ENCODE measurements around the gene CRTC3. TPM values are rescaled to one million over a fixed set of nuclear protein-coding genes. Genes with fewer than 3 reads are reported as not detected.

The CRTC3 gene
- total RNA-seq, 1 donor = 58.2 TPM

- Histone ChIP-seq H3K4me3 (ENCODE audit: low read length) (no peak overlapping the region), H3K4me1 (ENCODE audit: insufficient read depth, low read length) (peaks cover 12% of the 10 kb centered on the region), H3K9me3 (ENCODE audit: low read depth, low read length) (no peaks in the 10 kb centered on the region), H3K27me3 (ENCODE audit: insufficient read depth, low read length) (no peaks in the 10 kb centered on the region)
Measured at GRCh38 chr15:90603893-90604292, 74.2 kb downstream of the CRTC3 start.

- no peaks in the 10 kb centered on the region for H3K27me3 ChIP-seq (ENCODE audit: insufficient read depth, low read length)
Measured at GRCh38 chr15:90606641-90607040, 76.9 kb downstream of the CRTC3 start.

GRCh38 chr15:90607361-90607760 is 77.6 kb downstream of the CRTC3 start:
- Histone ChIP-seq H3K4me3 (ENCODE audit: low read length) (no peak overlapping the region), H3K4me1 (ENCODE audit: insufficient read depth, low read length) (no peaks in the 10 kb centered on the region), H3K27me3 (ENCODE audit: insufficient read depth, low read length) (no peaks in the 10 kb centered on the region), H3K9me3 (ENCODE audit: low read depth, low read length) (no peaks in the 10 kb centered on the region)

More at GRCh38 chr15:90606641-90607040, 76.9 kb downstream of the CRTC3 start:
- Histone ChIP-seq H3K4me1 (ENCODE audit: insufficient read depth, low read length) (no peaks in the 10 kb centered on the region), H3K9me3 (ENCODE audit: low read depth, low read length) (no peaks in the 10 kb centered on the region), H3K4me3 (ENCODE audit: low read length) (no peak overlapping the region)

GRCh38 chr15:90609242-90610180 is 79.8 kb downstream of the CRTC3 start:
- H3K9me3 ChIP-seq (ENCODE audit: low read depth, low read length) = no peaks in the 10 kb centered on the region
- H3K4me1 ChIP-seq (ENCODE audit: insufficient read depth, low read length) = peaks cover 2% of the 10 kb centered on the region
- H3K4me3 ChIP-seq (ENCODE audit: low read length) = no peak overlapping the region
- no peaks in the 10 kb centered on the region for H3K27me3 ChIP-seq (ENCODE audit: insufficient read depth, low read length)

GRCh38 chr15:90610190-90610589 is 80.5 kb downstream of the CRTC3 start:
- Histone ChIP-seq H3K4me1 (ENCODE audit: insufficient read depth, low read length) (peaks cover 4% of the 10 kb centered on the region), H3K27me3 (ENCODE audit: insufficient read depth, low read length) (no peaks in the 10 kb centered on the region)

GRCh38 chr15:90611157-90611556 is 81.4 kb downstream of the CRTC3 start:
- Histone ChIP-seq H3K4me1 (ENCODE audit: insufficient read depth, low read length) (peaks cover 4% of the 10 kb centered on the region), H3K27me3 (ENCODE audit: insufficient read depth, low read length) (no peaks in the 10 kb centered on the region), H3K4me3 (ENCODE audit: low read length) (no peak overlapping the region), H3K9me3 (ENCODE audit: low read depth, low read length) (no peaks in the 10 kb centered on the region)

More at GRCh38 chr15:90610190-90610589, 80.5 kb downstream of the CRTC3 start:
- no peaks in the 10 kb centered on the region for H3K9me3 ChIP-seq (ENCODE audit: low read depth, low read length)
- no peak overlapping the region for H3K4me3 ChIP-seq (ENCODE audit: low read length)

GRCh38 chr15:90617171-90617570 is 87.4 kb downstream of the CRTC3 start:
- Histone ChIP-seq H3K4me3 (ENCODE audit: low read length) (no peak overlapping the region), H3K27me3 (ENCODE audit: insufficient read depth, low read length) (no peaks in the 10 kb centered on the region), H3K4me1 (ENCODE audit: insufficient read depth, low read length) (peaks cover 21% of the 10 kb centered on the region), H3K9me3 (ENCODE audit: low read depth, low read length) (no peaks in the 10 kb centered on the region)

GRCh38 chr15:90617668-90618097 is 88.0 kb downstream of the CRTC3 start:
- Histone ChIP-seq H3K27me3 (ENCODE audit: insufficient read depth, low read length) (no peaks in the 10 kb centered on the region), H3K4me3 (ENCODE audit: low read length) (no peak overlapping the region), H3K4me1 (ENCODE audit: insufficient read depth, low read length) (peaks cover 21% of the 10 kb centered on the region), H3K9me3 (ENCODE audit: low read depth, low read length) (no peaks in the 10 kb centered on the region)

GRCh38 chr15:90618330-90619125 is 88.8 kb downstream of the CRTC3 start:
- Histone ChIP-seq H3K27me3 (ENCODE audit: insufficient read depth, low read length) (no peaks in the 10 kb centered on the region), H3K9me3 (ENCODE audit: low read depth, low read length) (no peaks in the 10 kb centered on the region), H3K4me3 (ENCODE audit: low read length) (no peak overlapping the region), H3K4me1 (ENCODE audit: insufficient read depth, low read length) (peaks cover 21% of the 10 kb centered on the region)

- Histone ChIP-seq H3K27me3 (ENCODE audit: insufficient read depth, low read length) (no peaks in the 10 kb centered on the region), H3K9me3 (ENCODE audit: low read depth, low read length) (no peaks in the 10 kb centered on the region), H3K4me1 (ENCODE audit: insufficient read depth, low read length) (peaks cover 19% of the 10 kb centered on the region), H3K4me3 (ENCODE audit: low read length) (no peak overlapping the region)
Measured at GRCh38 chr15:90619468-90619867, 89.7 kb downstream of the CRTC3 start.

GRCh38 chr15:90619939-90620338 is 90.2 kb downstream of the CRTC3 start:
- Histone ChIP-seq H3K27me3 (ENCODE audit: insufficient read depth, low read length) (no peaks in the 10 kb centered on the region), H3K4me3 (ENCODE audit: low read length) (no peak overlapping the region), H3K9me3 (ENCODE audit: low read depth, low read length) (no peaks in the 10 kb centered on the region), H3K4me1 (ENCODE audit: insufficient read depth, low read length) (peaks cover 17% of the 10 kb centered on the region)

GRCh38 chr15:90620379-90621067 is 90.8 kb downstream of the CRTC3 start:
- no peak overlapping the region for H3K4me3 ChIP-seq (ENCODE audit: low read length)
- no peaks in the 10 kb centered on the region for H3K9me3 ChIP-seq (ENCODE audit: low read depth, low read length)
- H3K4me1 ChIP-seq (ENCODE audit: insufficient read depth, low read length) = peaks cover 17% of the 10 kb centered on the region
- H3K27me3 ChIP-seq (ENCODE audit: insufficient read depth, low read length) = no peaks in the 10 kb centered on the region

GRCh38 chr15:90623854-90624253 is 94.1 kb downstream of the CRTC3 start:
- Histone ChIP-seq H3K9me3 (ENCODE audit: low read depth, low read length) (no peaks in the 10 kb centered on the region), H3K4me3 (ENCODE audit: low read length) (no peak overlapping the region), H3K4me1 (ENCODE audit: insufficient read depth, low read length) (peaks cover 17% of the 10 kb centered on the region), H3K27me3 (ENCODE audit: insufficient read depth, low read length) (no peaks in the 10 kb centered on the region)

GRCh38 chr15:90624278-90624981 is 94.7 kb downstream of the CRTC3 start:
- Histone ChIP-seq H3K27me3 (ENCODE audit: insufficient read depth, low read length) (no peaks in the 10 kb centered on the region), H3K4me1 (ENCODE audit: insufficient read depth, low read length) (peaks cover 15% of the 10 kb centered on the region), H3K9me3 (ENCODE audit: low read depth, low read length) (no peaks in the 10 kb centered on the region), H3K4me3 (ENCODE audit: low read length) (no peak overlapping the region)

Data from mononuclear cell (primary cell).